GM12864 (cell line): ENCODE results near the gene EPHA7.

ENCODE experiments used
- DNase-seq: peaks from one replicate; pipeline ENCODE4 v3.0.0-alpha.2; 2011; ENCODE audit warnings: low read depth
- H3K4me3 ChIP-seq: 2 replicates; pipeline ENCODE4 v1.5.1; 2011; ENCODE audit warnings: mild to moderate bottlenecking, low read depth, low read length, control low read depth
- TF ChIP-seq, protein P1 (sequence below): IDR thresholded peaks from 2 replicates; pipeline ENCODE4 v1.5.1; 2011; ENCODE audit warnings: low read depth, mild to moderate bottlenecking, moderate library complexity, low read length, control low read depth, inconsistent platforms; ENCODE audit errors: missing control alignments

The EPHA7 gene

DNA sequence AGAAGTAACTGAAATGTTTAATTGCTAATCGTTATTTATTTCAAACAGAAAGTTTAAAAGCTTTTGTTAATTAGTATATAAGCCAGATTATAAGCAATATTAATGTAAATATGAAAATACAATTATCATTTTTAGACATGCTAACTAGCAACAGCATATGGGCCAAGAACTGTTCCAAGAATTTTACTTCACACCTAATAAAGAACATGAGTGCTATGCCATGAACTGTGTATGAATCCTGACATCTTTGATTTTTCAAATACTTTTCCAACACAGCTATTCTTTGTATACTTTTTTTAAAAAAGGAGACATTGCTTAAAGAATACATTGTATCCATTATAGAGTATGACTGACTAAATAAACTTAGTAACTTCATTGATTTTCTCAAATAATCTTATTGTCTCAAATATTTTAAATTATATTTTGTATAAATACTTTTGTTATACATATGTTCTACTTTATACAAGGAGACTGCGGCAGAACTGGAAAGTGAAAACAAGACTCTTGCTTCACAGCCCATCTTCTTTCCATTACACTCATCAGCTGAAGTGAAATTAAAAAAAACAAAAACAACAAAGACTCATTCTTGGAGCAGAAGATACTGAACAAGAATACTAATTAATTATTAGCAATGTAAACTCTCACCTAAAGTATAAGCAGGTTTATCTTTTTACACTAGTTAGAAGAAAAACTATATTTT is 89.9 kb downstream of the EPHA7 start:
- no peak for DNase-seq
- no peak overlapping the region for H3K4me3 ChIP-seq
- TF ChIP-seq, protein P1, sequence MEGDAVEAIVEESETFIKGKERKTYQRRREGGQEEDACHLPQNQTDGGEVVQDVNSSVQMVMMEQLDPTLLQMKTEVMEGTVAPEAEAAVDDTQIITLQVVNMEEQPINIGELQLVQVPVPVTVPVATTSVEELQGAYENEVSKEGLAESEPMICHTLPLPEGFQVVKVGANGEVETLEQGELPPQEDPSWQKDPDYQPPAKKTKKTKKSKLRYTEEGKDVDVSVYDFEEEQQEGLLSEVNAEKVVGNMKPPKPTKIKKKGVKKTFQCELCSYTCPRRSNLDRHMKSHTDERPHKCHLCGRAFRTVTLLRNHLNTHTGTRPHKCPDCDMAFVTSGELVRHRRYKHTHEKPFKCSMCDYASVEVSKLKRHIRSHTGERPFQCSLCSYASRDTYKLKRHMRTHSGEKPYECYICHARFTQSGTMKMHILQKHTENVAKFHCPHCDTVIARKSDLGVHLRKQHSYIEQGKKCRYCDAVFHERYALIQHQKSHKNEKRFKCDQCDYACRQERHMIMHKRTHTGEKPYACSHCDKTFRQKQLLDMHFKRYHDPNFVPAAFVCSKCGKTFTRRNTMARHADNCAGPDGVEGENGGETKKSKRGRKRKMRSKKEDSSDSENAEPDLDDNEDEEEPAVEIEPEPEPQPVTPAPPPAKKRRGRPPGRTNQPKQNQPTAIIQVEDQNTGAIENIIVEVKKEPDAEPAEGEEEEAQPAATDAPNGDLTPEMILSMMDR, result no peak

DNA sequence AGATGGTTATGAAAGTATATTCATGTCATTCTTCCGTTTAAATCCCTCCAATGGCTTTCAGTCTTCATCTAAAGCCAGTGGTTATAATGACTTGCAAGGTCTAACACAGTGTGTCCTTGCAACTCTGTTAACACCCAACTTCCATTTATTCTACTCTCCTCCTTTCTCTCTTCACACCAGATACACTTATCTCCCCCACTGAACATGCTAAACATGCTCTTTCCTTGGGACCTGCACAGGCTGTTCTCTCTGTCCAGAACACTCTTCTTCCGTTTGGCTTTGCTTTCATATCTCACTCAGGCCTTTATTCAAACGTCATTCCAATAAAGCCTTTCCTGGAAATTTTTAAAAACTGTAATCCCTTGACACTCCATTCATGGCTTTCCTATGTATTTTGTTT is 91.5 kb downstream of the EPHA7 start:
- DNase-seq, result no peak
- TF ChIP-seq, protein P1, result no peak
- no peak overlapping the region for H3K4me3 ChIP-seq

DNA sequence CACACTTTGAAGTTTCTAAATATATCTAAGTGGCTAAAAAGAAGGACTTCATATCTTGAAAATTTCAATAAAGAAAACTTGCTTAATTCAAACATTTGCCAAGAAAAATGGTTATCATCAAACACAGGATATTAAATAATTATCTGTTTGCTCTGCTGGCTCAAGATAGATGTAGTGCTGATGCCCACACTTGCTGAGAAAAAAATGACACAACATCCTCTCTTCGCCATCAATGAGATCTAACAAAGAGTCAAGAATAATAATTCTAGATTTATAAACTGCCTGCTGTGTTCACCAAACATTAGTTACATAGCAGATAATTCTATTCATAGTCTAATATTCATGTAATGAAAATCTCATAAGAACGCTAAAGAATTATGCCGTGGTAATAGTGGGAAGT is 93.6 kb downstream of the EPHA7 start:
- DNase-seq, result no peak
- TF ChIP-seq, protein P1, result no peak
- no peak overlapping the region for H3K4me3 ChIP-seq

DNA sequence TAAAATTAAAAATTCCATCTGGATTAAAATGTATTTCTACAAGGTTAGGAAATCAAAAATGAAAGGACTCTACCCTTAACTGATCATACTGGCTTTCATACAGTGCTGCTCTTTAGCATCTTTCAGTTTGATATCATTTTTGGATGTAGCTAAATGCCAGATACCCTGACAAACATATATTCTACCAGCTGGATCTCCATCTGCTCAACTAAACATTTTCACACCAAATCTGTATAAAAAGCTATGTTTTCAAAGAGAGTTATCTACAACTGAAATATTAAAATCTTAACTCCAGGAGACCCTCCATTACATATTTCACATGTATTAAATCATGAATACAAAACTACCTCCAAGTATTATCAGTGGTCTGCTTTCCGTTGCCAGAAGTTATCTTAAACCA is 95.7 kb downstream of the EPHA7 start:
- DNase-seq, result no peak
- no peak overlapping the region for H3K4me3 ChIP-seq
- TF ChIP-seq, protein P1, result no peak

DNA sequence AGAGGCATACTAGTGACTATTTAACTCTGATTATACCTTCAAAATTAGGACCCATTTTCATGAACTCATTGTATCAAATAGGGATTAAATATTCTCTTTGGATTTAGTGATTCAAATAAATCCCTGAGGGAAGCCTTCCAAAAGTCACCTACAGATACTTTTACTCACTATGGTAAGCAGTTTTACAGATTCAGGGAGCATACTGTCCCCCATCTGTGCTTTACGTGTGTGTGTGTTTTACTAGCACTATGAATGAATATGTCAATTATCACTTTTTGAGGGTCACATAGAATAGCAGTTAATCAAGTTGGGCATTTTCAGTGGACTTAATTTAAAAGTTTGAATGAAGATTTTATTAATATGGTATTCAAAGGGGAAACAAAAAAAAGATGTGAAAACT is 96.7 kb downstream of the EPHA7 start:
- DNase-seq, result no peak
- TF ChIP-seq, protein P1, result no peak
- no peak overlapping the region for H3K4me3 ChIP-seq

DNA sequence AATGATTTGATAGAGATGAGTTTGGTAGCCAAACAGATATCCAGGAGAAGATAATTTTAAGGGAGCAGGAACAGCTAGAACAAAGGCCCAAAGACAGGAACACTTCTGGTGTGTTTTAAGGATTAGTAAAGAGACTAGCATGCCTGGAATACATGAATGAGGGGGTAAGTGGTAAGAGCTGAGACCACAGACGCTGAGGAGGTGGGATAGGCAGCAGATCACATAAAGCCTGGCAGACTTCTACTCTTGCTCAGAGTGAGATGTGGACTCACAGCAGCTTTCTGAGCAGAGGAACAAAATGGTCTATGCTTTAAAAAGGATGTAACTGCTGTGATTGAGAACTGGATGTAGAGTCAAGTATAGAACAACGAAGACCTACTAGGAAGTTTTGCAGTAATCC is 100.1 kb downstream of the EPHA7 start:
- H3K4me3 ChIP-seq, result no peak overlapping the region
- TF ChIP-seq, protein P1, result no peak
- DNase-seq, result no peak

DNA sequence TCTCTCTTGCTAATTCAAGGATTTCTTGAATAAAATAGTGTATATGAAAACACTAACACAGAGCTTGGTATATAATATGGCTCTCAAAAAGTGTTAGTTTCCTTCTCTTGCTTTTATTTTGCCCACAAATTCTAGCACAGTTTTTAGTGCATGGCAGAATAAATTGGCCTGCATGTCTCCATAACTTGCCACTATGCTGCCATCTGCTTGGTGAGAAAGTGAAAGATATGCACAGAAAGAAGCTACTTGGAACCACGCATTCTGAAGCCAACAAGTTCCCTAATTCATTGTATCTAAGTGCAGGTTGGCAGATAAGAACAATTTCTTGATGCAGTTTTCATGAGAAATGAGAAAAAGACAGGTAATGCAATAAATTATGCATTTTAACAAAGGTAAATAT is 101.2 kb downstream of the EPHA7 start:
- TF ChIP-seq, protein P1, result no peak
- H3K4me3 ChIP-seq, result no peak overlapping the region
- DNase-seq, result no peak
